ENCODE data around the gene CYBB.
A peak's percentile ranks its signal among the peaks of the same experiment; 100 is the strongest.

The CYBB gene

GRCh38 chrX:37779857-37780256 is at the start of gene CYBB:
TSS of gene CYBB (plus strand) at chrX:37780059. CDS start at chrX:37780078, 19 bp downstream.
- ATAC-seq (replicated peaks; ENCODE audit: extremely low read depth, poor library complexity, severe bottlenecking) = no peak
- Mint-ChIP-seq H3K4me3 (no peak within 1 kb of the TSS), H3K9me3 (no peaks in the 10 kb centered on the region), H3K4me1 (peaks cover 22% of the 10 kb centered on the region), H3K36me3 (ENCODE audit: insufficient read depth) (no peaks in the 10 kb centered on the region), H3K27ac (ENCODE audit: low read depth) (no peak within 1 kb of the TSS), H3K27me3 (no peaks in the 10 kb centered on the region)
- no peak for DNase-seq (ENCODE audit: low spot score in 2 of 2)

- Mint-ChIP-seq H3K36me3 (ENCODE audit: insufficient read depth) (no peaks in the 10 kb centered on the region), H3K4me3 (no peak overlapping the region), H3K4me1 (peaks cover 14% of the 10 kb centered on the region), H3K27ac (ENCODE audit: low read depth) (no peak overlapping the region), H3K9me3 (no peaks in the 10 kb centered on the region), H3K27me3 (no peaks in the 10 kb centered on the region)
- peak; percentile 81 for ATAC-seq (replicated peaks; ENCODE audit: extremely low read depth, poor library complexity, severe bottlenecking)
- DNase-seq (ENCODE audit: low spot score in 2 of 2) = peak; percentile 47 to 60
Measured at GRCh38 chrX:37745354-37745753, 34.5 kb upstream of the CYBB start.

- H3K27me3 Mint-ChIP-seq = no peaks in the 10 kb centered on the region
- H3K36me3 Mint-ChIP-seq (ENCODE audit: insufficient read depth) = no peaks in the 10 kb centered on the region
- H3K27ac Mint-ChIP-seq (ENCODE audit: low read depth) = no peak overlapping the region
- no peaks in the 10 kb centered on the region for H3K9me3 Mint-ChIP-seq
- ATAC-seq (replicated peaks; ENCODE audit: extremely low read depth, poor library complexity, severe bottlenecking) = peak; percentile 28
- no peak for DNase-seq (ENCODE audit: low spot score in 2 of 2)
- peaks cover 14% of the 10 kb centered on the region for H3K4me1 Mint-ChIP-seq
- H3K4me3 Mint-ChIP-seq = peak overlapping the region; percentile 27
Measured at GRCh38 chrX:37745835-37746217, 34.0 kb upstream of the CYBB start.

- peaks cover 14% of the 10 kb centered on the region for H3K4me1 Mint-ChIP-seq
- H3K9me3 Mint-ChIP-seq = no peaks in the 10 kb centered on the region
- no peak overlapping the region for H3K27ac Mint-ChIP-seq (ENCODE audit: low read depth)
- H3K4me3 Mint-ChIP-seq = peak overlapping the region; percentile 27
- peak; percentile 36 for ATAC-seq (replicated peaks; ENCODE audit: extremely low read depth, poor library complexity, severe bottlenecking)
- no peaks in the 10 kb centered on the region for H3K36me3 Mint-ChIP-seq (ENCODE audit: insufficient read depth)
- DNase-seq (ENCODE audit: low spot score in 2 of 2) = no peak
- no peaks in the 10 kb centered on the region for H3K27me3 Mint-ChIP-seq
Measured at GRCh38 chrX:37746218-37746941, 33.5 kb upstream of the CYBB start.

GRCh38 chrX:37746951-37747350 is 32.9 kb upstream of the CYBB start:
- ATAC-seq (replicated peaks; ENCODE audit: extremely low read depth, poor library complexity, severe bottlenecking) (no peak), DNase-seq (ENCODE audit: low spot score in 2 of 2) (no peak)
- no peaks in the 10 kb centered on the region for H3K27me3 Mint-ChIP-seq
- H3K36me3 Mint-ChIP-seq (ENCODE audit: insufficient read depth) = no peaks in the 10 kb centered on the region
- H3K9me3 Mint-ChIP-seq = no peaks in the 10 kb centered on the region
- no peak overlapping the region for H3K4me3 Mint-ChIP-seq
- H3K27ac Mint-ChIP-seq (ENCODE audit: low read depth) = no peak overlapping the region
- peaks cover 19% of the 10 kb centered on the region for H3K4me1 Mint-ChIP-seq

- peaks cover 3% of the 10 kb centered on the region for H3K36me3 Mint-ChIP-seq (ENCODE audit: insufficient read depth)
- no peak overlapping the region for H3K4me3 Mint-ChIP-seq
- ATAC-seq (replicated peaks; ENCODE audit: extremely low read depth, poor library complexity, severe bottlenecking) = no peak
Measured at GRCh38 chrX:37752281-37752680, 27.6 kb upstream of the CYBB start.

GRCh38 chrX:37752936-37753335 is 26.9 kb upstream of the CYBB start:
- peaks cover 3% of the 10 kb centered on the region for H3K36me3 Mint-ChIP-seq (ENCODE audit: insufficient read depth)
- no peak overlapping the region for H3K4me3 Mint-ChIP-seq
- no peaks in the 10 kb centered on the region for H3K9me3 Mint-ChIP-seq
- H3K27me3 Mint-ChIP-seq = no peaks in the 10 kb centered on the region
- H3K4me1 Mint-ChIP-seq = peaks cover 14% of the 10 kb centered on the region
- no peak for ATAC-seq (replicated peaks; ENCODE audit: extremely low read depth, poor library complexity, severe bottlenecking)
- H3K27ac Mint-ChIP-seq (ENCODE audit: low read depth) = no peak overlapping the region
- no peak for DNase-seq (ENCODE audit: low spot score in 2 of 2)

More at GRCh38 chrX:37752281-37752680, 27.6 kb upstream of the CYBB start:
- H3K27me3 Mint-ChIP-seq = no peaks in the 10 kb centered on the region
- H3K9me3 Mint-ChIP-seq = no peaks in the 10 kb centered on the region
- DNase-seq (ENCODE audit: low spot score in 2 of 2) = no peak
- H3K27ac Mint-ChIP-seq (ENCODE audit: low read depth) = no peak overlapping the region
- peaks cover 8% of the 10 kb centered on the region for H3K4me1 Mint-ChIP-seq

- no peak overlapping the region for H3K27ac Mint-ChIP-seq (ENCODE audit: low read depth)
- H3K27me3 Mint-ChIP-seq = no peaks in the 10 kb centered on the region
Measured at GRCh38 chrX:37753384-37753783, 26.5 kb upstream of the CYBB start.

GRCh38 chrX:37754516-37754915 is 25.3 kb upstream of the CYBB start:
- DNase-seq (ENCODE audit: low spot score in 2 of 2) (no peak), ATAC-seq (replicated peaks; ENCODE audit: extremely low read depth, poor library complexity, severe bottlenecking) (peak; percentile 10)
- no peaks in the 10 kb centered on the region for H3K27me3 Mint-ChIP-seq
- H3K36me3 Mint-ChIP-seq (ENCODE audit: insufficient read depth) = peaks cover 3% of the 10 kb centered on the region
- H3K4me3 Mint-ChIP-seq = no peak overlapping the region
- peaks cover 14% of the 10 kb centered on the region for H3K4me1 Mint-ChIP-seq
- no peak overlapping the region for H3K27ac Mint-ChIP-seq (ENCODE audit: low read depth)
- H3K9me3 Mint-ChIP-seq = no peaks in the 10 kb centered on the region

More at GRCh38 chrX:37753384-37753783, 26.5 kb upstream of the CYBB start:
- DNase-seq (ENCODE audit: low spot score in 2 of 2) = no peak
- Mint-ChIP-seq H3K36me3 (ENCODE audit: insufficient read depth) (peaks cover 3% of the 10 kb centered on the region), H3K4me3 (no peak overlapping the region), H3K4me1 (peaks cover 14% of the 10 kb centered on the region), H3K9me3 (no peaks in the 10 kb centered on the region)
- ATAC-seq (replicated peaks; ENCODE audit: extremely low read depth, poor library complexity, severe bottlenecking) = peak; percentile 36

- Mint-ChIP-seq H3K4me3 (no peak overlapping the region), H3K27me3 (no peaks in the 10 kb centered on the region), H3K27ac (ENCODE audit: low read depth) (no peak overlapping the region), H3K36me3 (ENCODE audit: insufficient read depth) (peaks cover 3% of the 10 kb centered on the region), H3K9me3 (no peaks in the 10 kb centered on the region), H3K4me1 (peaks cover 14% of the 10 kb centered on the region)
- DNase-seq (ENCODE audit: low spot score in 2 of 2) (no peak), ATAC-seq (replicated peaks; ENCODE audit: extremely low read depth, poor library complexity, severe bottlenecking) (peak; percentile 91)
Measured at GRCh38 chrX:37755025-37755424, 24.8 kb upstream of the CYBB start.

- no peak for DNase-seq (ENCODE audit: low spot score in 2 of 2)
- no peak overlapping the region for H3K4me3 Mint-ChIP-seq
- H3K36me3 Mint-ChIP-seq (ENCODE audit: insufficient read depth) = peaks cover 3% of the 10 kb centered on the region
- peaks cover 9% of the 10 kb centered on the region for H3K4me1 Mint-ChIP-seq
- H3K27me3 Mint-ChIP-seq = no peaks in the 10 kb centered on the region
- H3K27ac Mint-ChIP-seq (ENCODE audit: low read depth) = no peak overlapping the region
- H3K9me3 Mint-ChIP-seq = no peaks in the 10 kb centered on the region
- ATAC-seq (replicated peaks; ENCODE audit: extremely low read depth, poor library complexity, severe bottlenecking) = no peak
Measured at GRCh38 chrX:37757082-37757481, 22.8 kb upstream of the CYBB start.

- no peak for DNase-seq (ENCODE audit: low spot score in 2 of 2)
- no peak overlapping the region for H3K27ac Mint-ChIP-seq (ENCODE audit: low read depth)
- ATAC-seq (replicated peaks; ENCODE audit: extremely low read depth, poor library complexity, severe bottlenecking) = no peak
Measured at GRCh38 chrX:37759351-37759750, 20.5 kb upstream of the CYBB start.

GRCh38 chrX:37759878-37760418 is 19.9 kb upstream of the CYBB start:
- no peaks in the 10 kb centered on the region for H3K36me3 Mint-ChIP-seq (ENCODE audit: insufficient read depth)
- no peak overlapping the region for H3K27ac Mint-ChIP-seq (ENCODE audit: low read depth)
- H3K4me1 Mint-ChIP-seq = peaks cover 9% of the 10 kb centered on the region
- DNase-seq (ENCODE audit: low spot score in 2 of 2) (no peak), ATAC-seq (replicated peaks; ENCODE audit: extremely low read depth, poor library complexity, severe bottlenecking) (no peak)
- no peak overlapping the region for H3K4me3 Mint-ChIP-seq
- H3K27me3 Mint-ChIP-seq = no peaks in the 10 kb centered on the region
- no peaks in the 10 kb centered on the region for H3K9me3 Mint-ChIP-seq

More at GRCh38 chrX:37759351-37759750, 20.5 kb upstream of the CYBB start:
- no peak overlapping the region for H3K4me3 Mint-ChIP-seq
- no peaks in the 10 kb centered on the region for H3K9me3 Mint-ChIP-seq
- no peaks in the 10 kb centered on the region for H3K27me3 Mint-ChIP-seq
- H3K4me1 Mint-ChIP-seq = peaks cover 9% of the 10 kb centered on the region
- H3K36me3 Mint-ChIP-seq (ENCODE audit: insufficient read depth) = no peaks in the 10 kb centered on the region
